KOPT-K1 (cell line): ENCODE results near the gene OPHN1.

Experiments
- H3K27ac ChIP-seq: fragments of 200-600 bp; sonication (generic); 2 replicates; pipeline ENCODE4 v1.5.1; 2016; ENCODE audit warnings: antibody characterized with exemption, mild to moderate bottlenecking, low read depth, low read length; ENCODE audit not compliant: poor library complexity, severe bottlenecking
- H3K36me3 ChIP-seq: fragments of 200-600 bp; sonication (generic); 2 replicates; pipeline ENCODE4 v1.5.1; 2017; ENCODE audit warnings: antibody characterized with exemption, mild to moderate bottlenecking, low read length, moderate library complexity; ENCODE audit not compliant: insufficient read depth
- H3K9me3 ChIP-seq: fragments of 200-600 bp; sonication (generic); 2 replicates; pipeline ENCODE4 v1.5.1; 2017; ENCODE audit warnings: antibody characterized with exemption, low read length, mild to moderate bottlenecking; ENCODE audit not compliant: insufficient read depth, poor library complexity, severe bottlenecking

The OPHN1 gene

DNA sequence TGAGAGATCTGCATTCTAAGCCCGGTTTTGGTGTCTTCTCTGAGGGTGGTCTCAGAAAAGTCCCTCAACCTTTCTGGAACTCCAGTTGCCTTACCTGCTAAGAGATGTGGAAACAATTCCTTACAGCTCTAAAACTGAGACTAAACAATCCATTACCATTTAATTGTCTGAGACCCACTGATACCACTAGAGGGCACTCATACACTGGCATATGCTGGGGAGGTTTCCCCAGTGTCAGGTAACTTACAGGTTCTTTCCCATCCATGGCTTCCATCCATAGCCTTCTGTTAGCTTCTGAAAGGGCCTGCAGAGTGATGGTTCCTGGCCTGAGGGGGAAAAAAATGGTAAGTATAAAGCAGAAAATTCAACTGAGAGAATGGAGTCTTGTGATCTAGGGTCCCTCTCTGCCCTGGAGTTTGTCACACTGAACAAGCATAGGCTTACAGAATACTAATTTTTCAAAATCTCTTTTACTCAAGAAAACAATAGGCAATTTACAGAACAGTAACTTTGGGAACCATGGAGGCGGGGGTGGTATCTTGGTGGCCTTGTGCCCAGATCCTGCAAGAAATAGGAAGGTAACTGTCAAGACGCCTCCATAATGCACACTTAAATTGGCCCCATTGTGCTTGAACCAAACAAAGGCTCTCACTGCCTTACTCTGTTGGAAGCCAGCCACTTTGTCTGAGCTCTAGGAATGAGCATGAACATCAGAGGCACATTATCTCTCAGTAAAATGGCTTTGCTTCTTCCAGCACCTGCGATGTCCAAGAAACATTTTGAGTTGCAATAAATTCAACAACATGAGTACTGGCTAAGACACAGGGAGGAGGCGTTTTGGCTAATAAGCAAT, 236.1 kb downstream of the OPHN1 start:
- H3K27ac ChIP-seq = no peak overlapping the region
- H3K9me3 ChIP-seq = no peaks in the 10 kb centered on the region
- H3K36me3 ChIP-seq = no peaks in the 10 kb centered on the region

GRCh38 chrX:68195561-68195960, 237.7 kb downstream of the OPHN1 start:
- H3K27ac ChIP-seq = no peak overlapping the region
- H3K36me3 ChIP-seq = no peaks in the 10 kb centered on the region
- H3K9me3 ChIP-seq = no peaks in the 10 kb centered on the region

DNA sequence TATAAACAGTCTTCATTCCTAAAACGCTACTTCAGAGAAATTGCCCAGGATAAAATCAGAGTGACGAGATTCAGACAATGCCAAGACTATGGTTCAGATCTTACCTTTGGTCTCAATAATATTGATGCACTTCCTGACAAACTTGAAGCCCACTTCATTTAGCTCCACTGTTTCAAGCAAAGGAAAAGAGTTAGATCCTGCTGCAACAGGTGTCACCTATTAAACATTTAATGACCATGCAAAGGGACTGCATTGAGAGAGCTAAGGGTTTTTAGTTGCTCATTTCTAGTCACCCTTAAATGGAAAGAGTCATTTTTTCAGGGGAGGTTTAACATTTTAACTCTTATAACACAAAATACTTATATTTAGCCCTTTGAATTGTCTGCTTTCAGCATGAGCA, 239.5 kb downstream of the OPHN1 start:
- H3K36me3 ChIP-seq = no peaks in the 10 kb centered on the region
- H3K9me3 ChIP-seq = no peaks in the 10 kb centered on the region
- H3K27ac ChIP-seq = no peak overlapping the region

DNA sequence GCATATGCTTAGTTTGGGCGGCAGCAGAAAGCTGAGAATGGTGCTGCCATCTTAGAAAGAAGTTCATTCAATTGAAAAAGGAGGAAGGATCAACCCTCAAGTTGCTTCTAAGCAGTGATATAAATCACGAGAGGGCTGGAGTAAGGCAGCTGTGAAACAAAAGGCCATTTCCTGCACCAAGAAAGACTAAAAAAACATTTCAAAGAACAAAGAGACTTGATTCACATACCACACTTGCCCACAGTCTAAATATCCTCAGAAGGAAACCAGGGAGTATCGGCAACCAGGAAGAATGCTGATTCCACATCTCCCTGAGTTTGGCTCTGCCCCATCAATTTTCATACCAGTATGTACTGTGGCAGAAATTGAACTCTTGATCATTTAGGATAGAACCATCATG, 240.1 kb downstream of the OPHN1 start:
- Histone ChIP-seq H3K9me3 (no peaks in the 10 kb centered on the region), H3K27ac (no peak overlapping the region), H3K36me3 (no peaks in the 10 kb centered on the region)

- Histone ChIP-seq H3K36me3 (no peaks in the 10 kb centered on the region), H3K27ac (no peak overlapping the region), H3K9me3 (no peaks in the 10 kb centered on the region)
Measured at GRCh38 chrX:68190799-68191198, 242.5 kb downstream of the OPHN1 start.

- H3K36me3 ChIP-seq = no peaks in the 10 kb centered on the region
- H3K27ac ChIP-seq = no peak overlapping the region
- no peaks in the 10 kb centered on the region for H3K9me3 ChIP-seq
Measured at GRCh38 chrX:68186552-68187262, 246.6 kb downstream of the OPHN1 start.

DNA sequence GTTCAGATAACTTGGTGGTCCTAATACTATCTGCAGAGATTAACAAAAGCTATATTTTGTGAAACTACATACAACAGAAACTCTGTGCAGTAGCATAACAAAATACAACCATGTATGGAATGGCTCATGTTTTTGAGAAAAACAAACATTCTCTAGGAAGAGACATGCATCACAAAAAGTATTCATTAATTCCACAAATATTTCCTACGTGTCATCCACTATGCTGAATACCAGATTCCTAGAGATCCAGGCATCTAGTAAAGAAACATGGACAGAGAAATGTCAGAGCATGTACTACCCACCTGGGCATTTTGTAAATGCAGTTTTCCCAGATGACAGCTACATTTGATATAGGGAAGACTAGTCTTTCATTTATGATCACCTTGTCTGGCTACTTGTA, 248.1 kb downstream of the OPHN1 start:
- Histone ChIP-seq H3K27ac (no peak overlapping the region), H3K36me3 (no peaks in the 10 kb centered on the region), H3K9me3 (no peaks in the 10 kb centered on the region)

DNA sequence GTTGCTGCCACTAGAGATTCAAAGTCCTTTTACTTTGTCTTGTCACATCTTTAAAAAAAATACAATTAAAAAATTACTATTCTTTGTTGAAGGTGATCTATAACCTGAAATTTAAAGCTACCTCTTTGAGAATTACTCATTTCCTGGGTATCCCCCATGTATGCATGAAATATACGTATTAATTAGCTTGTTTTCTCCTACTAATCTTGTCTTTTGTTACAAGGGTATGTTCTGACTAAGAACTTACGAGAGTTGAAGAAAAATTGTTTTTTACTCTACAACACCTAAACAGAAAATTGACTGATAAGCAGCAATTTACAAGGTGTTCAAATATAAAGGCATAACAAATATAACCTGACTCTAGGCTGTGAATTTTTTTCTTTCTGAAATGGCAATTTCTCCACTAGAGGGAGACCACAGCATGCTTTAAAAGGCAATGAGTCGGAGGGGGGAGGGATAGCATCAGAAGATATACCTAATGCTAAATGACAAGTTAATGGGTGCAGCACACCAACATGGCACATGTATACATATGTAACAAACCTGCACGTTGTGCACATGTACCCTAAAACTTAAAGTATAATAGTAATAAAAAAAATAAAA, 249.6 kb downstream of the OPHN1 start:
- no peak overlapping the region for H3K27ac ChIP-seq
- H3K36me3 ChIP-seq = no peaks in the 10 kb centered on the region
- no peaks in the 10 kb centered on the region for H3K9me3 ChIP-seq

DNA sequence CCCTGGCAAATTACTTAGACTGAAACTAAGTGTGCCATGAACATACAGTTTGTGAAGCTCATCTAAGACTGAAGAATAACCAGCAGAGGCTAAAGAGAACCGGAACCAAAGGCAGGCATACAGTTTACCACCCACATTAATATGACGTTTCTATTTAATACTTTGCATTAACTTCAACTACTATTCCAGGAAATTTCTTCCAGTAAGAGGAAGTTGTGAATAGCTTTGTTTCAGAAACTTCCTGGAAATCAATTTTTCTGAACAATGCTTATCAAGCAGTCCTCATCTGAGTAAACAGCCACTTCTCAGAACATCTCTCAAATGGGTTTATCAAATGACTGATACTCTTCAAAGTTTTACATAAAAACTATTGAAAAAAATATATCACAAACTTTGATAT, 252.7 kb downstream of the OPHN1 start:
- no peak overlapping the region for H3K27ac ChIP-seq
- no peaks in the 10 kb centered on the region for H3K36me3 ChIP-seq
- H3K9me3 ChIP-seq = no peaks in the 10 kb centered on the region

- H3K36me3 ChIP-seq = no peaks in the 10 kb centered on the region
- H3K27ac ChIP-seq = no peak overlapping the region
- H3K9me3 ChIP-seq = no peaks in the 10 kb centered on the region
Measured at GRCh38 chrX:68179355-68179754, 253.9 kb downstream of the OPHN1 start.

DNA sequence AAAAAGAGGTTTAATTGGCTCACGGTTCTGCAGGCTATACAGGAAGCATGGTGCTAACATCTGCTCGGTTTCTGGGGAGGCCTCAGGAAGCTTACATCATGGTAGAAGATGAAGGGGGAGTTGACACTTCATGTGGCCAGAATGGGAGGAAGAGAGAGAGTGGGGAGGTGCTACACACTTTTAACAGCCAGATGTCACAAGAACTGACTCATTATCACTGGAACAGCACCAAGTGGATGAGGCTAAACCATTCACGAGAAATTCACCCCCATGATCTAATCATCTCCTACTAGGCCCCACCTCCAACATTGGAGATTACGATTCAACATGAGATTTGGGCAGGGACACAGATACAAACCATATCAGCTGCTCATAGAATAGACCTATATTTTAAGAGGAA, 255.8 kb downstream of the OPHN1 start:
- Histone ChIP-seq H3K27ac (no peak overlapping the region), H3K9me3 (no peaks in the 10 kb centered on the region), H3K36me3 (no peaks in the 10 kb centered on the region)

GRCh38 chrX:68175562-68175961, 257.7 kb downstream of the OPHN1 start:
- H3K36me3 ChIP-seq = no peaks in the 10 kb centered on the region
- H3K27ac ChIP-seq = no peak overlapping the region
- no peaks in the 10 kb centered on the region for H3K9me3 ChIP-seq

- Histone ChIP-seq H3K9me3 (no peaks in the 10 kb centered on the region), H3K27ac (no peak overlapping the region), H3K36me3 (no peaks in the 10 kb centered on the region)
Measured at GRCh38 chrX:68163441-68163840, 269.9 kb downstream of the OPHN1 start.

DNA sequence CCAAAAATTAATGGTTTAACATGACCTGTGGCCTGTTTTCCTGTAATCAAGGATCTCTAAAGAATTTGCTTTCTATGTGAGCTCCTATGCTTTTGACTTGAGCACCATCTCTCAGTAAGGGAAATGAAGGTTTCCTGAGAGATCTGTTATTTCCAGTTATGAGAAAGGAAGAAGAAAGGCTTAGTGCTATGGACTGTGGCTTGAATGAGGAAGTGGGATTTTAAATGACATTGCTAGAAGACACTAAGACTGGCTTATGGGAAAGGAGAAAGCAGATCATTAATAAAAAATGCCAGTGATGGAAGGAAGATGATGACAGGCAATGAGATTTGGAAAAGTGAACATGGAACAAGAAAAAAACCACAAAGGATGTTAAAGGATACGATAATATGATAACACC, 285.4 kb downstream of the OPHN1 start:
- Histone ChIP-seq H3K36me3 (no peaks in the 10 kb centered on the region), H3K27ac (no peak overlapping the region), H3K9me3 (no peaks in the 10 kb centered on the region)

- H3K36me3 ChIP-seq = no peaks in the 10 kb centered on the region
- H3K9me3 ChIP-seq = no peaks in the 10 kb centered on the region
- H3K27ac ChIP-seq = no peak overlapping the region
Measured at GRCh38 chrX:68146054-68146453, 287.2 kb downstream of the OPHN1 start.
